SK-N-SH treated with all-trans-retinoic acid at 6 μM for 48 hours (cell line): ENCODE results near the gene UVSSA.

Source experiments
- ATAC-seq: fragments of 200-7000 bp; cut with Tn5 transposase; 3 replicates; pipeline ENCODE4 v1.9.1; 2020; ENCODE audit warnings: mild to moderate bottlenecking, moderate library complexity
- ARNTL ChIP-seq: fragments of 450-650 bp; formaldehyde crosslinking; IDR thresholded peaks from 2 replicates; pipeline ENCODE4 v1.5.0; 2020; ENCODE audit warnings: low read depth, mild to moderate bottlenecking, moderate library complexity, borderline replicate concordance
- BACH2 ChIP-seq: fragments of 250-450 bp; sonication (Bioruptor Pico); IDR thresholded peaks from 2 replicates; pipeline ENCODE4 v1.9.0; 2021; ENCODE audit warnings: mild to moderate bottlenecking, borderline replicate concordance
- CREB5 ChIP-seq: fragments of 250-450 bp; sonication (Bioruptor Pico); IDR thresholded peaks from 2 replicates; pipeline ENCODE4 v1.5.1; 2020; ENCODE audit warnings: low read depth, mild to moderate bottlenecking, moderate library complexity
- CSDC2 ChIP-seq: fragments of 250-450 bp; sonication (Bioruptor Pico); IDR thresholded peaks from 2 replicates; pipeline ENCODE4 v1.5.0; 2020; ENCODE audit warnings: mild to moderate bottlenecking, moderate library complexity
- CSRNP3 ChIP-seq: fragments of 250-450 bp; sonication (Bioruptor Pico); IDR thresholded peaks from 2 replicates; pipeline ENCODE4 v1.5.1; 2021; ENCODE audit warnings: mild to moderate bottlenecking, moderate library complexity
- GLIS3 ChIP-seq: fragments of 250-450 bp; sonication (Bioruptor Pico); IDR thresholded peaks from 2 replicates; pipeline ENCODE4 v1.5.0; 2020; ENCODE audit warnings: mild to moderate bottlenecking, moderate library complexity
- OSR1 ChIP-seq: fragments of 250-450 bp; sonication (Bioruptor Pico); IDR thresholded peaks from 2 replicates; pipeline ENCODE4 v1.8.0; 2022; ENCODE audit warnings: moderate library complexity, mild to moderate bottlenecking, inconsistent platforms
- PATZ1 ChIP-seq: fragments of 250-450 bp; sonication (Bioruptor Pico); IDR thresholded peaks from 2 replicates; pipeline ENCODE4 v1.8.0; 2020; ENCODE audit warnings: mild to moderate bottlenecking, moderate library complexity, borderline replicate concordance
- POU6F1 ChIP-seq: fragments of 250-450 bp; sonication (Bioruptor Pico); IDR thresholded peaks from 2 replicates; pipeline ENCODE4 v1.8.0; 2021; ENCODE audit warnings: low read depth, mild to moderate bottlenecking, moderate library complexity, borderline replicate concordance
- PPARA ChIP-seq: fragments of 250-450 bp; sonication (Bioruptor Pico); IDR thresholded peaks from 2 replicates; pipeline ENCODE4 v1.5.0; 2020; ENCODE audit warnings: mild to moderate bottlenecking, borderline replicate concordance
- RARB ChIP-seq: fragments of 250-450 bp; sonication (Bioruptor Pico); IDR thresholded peaks from 2 replicates; pipeline ENCODE4 v1.8.0; 2021; ENCODE audit warnings: mild to moderate bottlenecking, moderate library complexity
- SNAI2 ChIP-seq: fragments of 250-450 bp; sonication (Bioruptor Pico); IDR thresholded peaks from 2 replicates; pipeline ENCODE4 v1.5.0; 2020; ENCODE audit warnings: mild to moderate bottlenecking, moderate library complexity
- TCF4 ChIP-seq: fragments of 250-450 bp; sonication (Bioruptor Pico); IDR thresholded peaks from 2 replicates; pipeline ENCODE4 v1.8.0; 2021; ENCODE audit warnings: mild to moderate bottlenecking, moderate library complexity, borderline replicate concordance
- TOX ChIP-seq: fragments of 250-450 bp; sonication (Bioruptor Pico); IDR thresholded peaks from 2 replicates; pipeline ENCODE4 v1.8.0; 2021; ENCODE audit warnings: mild to moderate bottlenecking, moderate library complexity, borderline replicate concordance
- TSHZ2 ChIP-seq: fragments of 250-450 bp; sonication (Bioruptor Pico); IDR thresholded peaks from 2 replicates; pipeline ENCODE4 v1.5.0; 2020; ENCODE audit warnings: mild to moderate bottlenecking, moderate library complexity
- ZFP3 ChIP-seq: fragments of 250-450 bp; sonication (Bioruptor Pico); IDR thresholded peaks from 2 replicates; pipeline ENCODE4 v1.5.0; 2020; ENCODE audit warnings: mild to moderate bottlenecking, moderate library complexity
- ZFP30 ChIP-seq: fragments of 450-650 bp; formaldehyde crosslinking; IDR thresholded peaks from 2 replicates; pipeline ENCODE4 v1.5.0; 2022; ENCODE audit warnings: mild to moderate bottlenecking, moderate library complexity
- ZNF565 ChIP-seq: fragments of 450-650 bp; formaldehyde crosslinking; conservative IDR thresholded peaks from 2 replicates; pipeline ENCODE4 v1.5.0; 2020; ENCODE audit warnings: low read depth, mild to moderate bottlenecking, moderate library complexity
- ZNF70 ChIP-seq: fragments of 450-650 bp; formaldehyde crosslinking; IDR thresholded peaks from 2 replicates; pipeline ENCODE4 v1.5.0; 2020; ENCODE audit warnings: mild to moderate bottlenecking, moderate library complexity
- ZNF8 ChIP-seq: fragments of 450-650 bp; formaldehyde crosslinking; IDR thresholded peaks from 2 replicates; pipeline ENCODE4 v1.5.0; 2020; ENCODE audit warnings: mild to moderate bottlenecking, moderate library complexity

Gene UVSSA

GRCh38 chr4:1402021-1402515, 55.1 kb downstream of the UVSSA start:
- TF ChIP-seq ZNF70 (CRISPR knock-in tag) (no peak), ZFP30 (no peak), OSR1 (CRISPR knock-in tag) (no peak), ARNTL (CRISPR knock-in tag) (no peak), TOX (CRISPR knock-in tag) (no peak), PPARA (no peak), BACH2 (no peak), GLIS3 (no peak)
- TF ChIP-seq, all 23 proteins: peak for 0
- no peak for ATAC-seq

GRCh38 chr4:1402516-1403091, 55.6 kb downstream of the UVSSA start:
- no peak for TF ChIP-seq CSRNP3 (CRISPR knock-in tag)
- no peak for TF ChIP-seq ZFP3 (CRISPR knock-in tag)
- no peak for TF ChIP-seq CREB5 (CRISPR knock-in tag)
- TF ChIP-seq TCF4 (CRISPR knock-in tag) = no peak
- TF ChIP-seq TOX (CRISPR knock-in tag) = no peak
- TF ChIP-seq OSR1 (CRISPR knock-in tag) = no peak
- no peak for TF ChIP-seq CSDC2 (CRISPR knock-in tag)
- no peak for TF ChIP-seq ZNF565 (CRISPR knock-in tag)
- no peak for TF ChIP-seq TSHZ2 (CRISPR knock-in tag)
- no peak for TF ChIP-seq ZFP30
- no peak for TF ChIP-seq ZNF70 (CRISPR knock-in tag)
- no peak for TF ChIP-seq PATZ1 (CRISPR knock-in tag)
- no peak for TF ChIP-seq ZNF8 (CRISPR knock-in tag)
- TF ChIP-seq RARB (CRISPR knock-in tag) = no peak
- ATAC-seq = peak; percentile 18; the same call in 1 of the 3 replicates

- no peak for ATAC-seq
- no peak for TF ChIP-seq TSHZ2 (CRISPR knock-in tag)
- no peak for TF ChIP-seq ZFP30
- TF ChIP-seq PPARA = no peak
- no peak for TF ChIP-seq OSR1 (CRISPR knock-in tag)
- no peak for TF ChIP-seq ZFP3 (CRISPR knock-in tag)
- TF ChIP-seq POU6F1 (CRISPR knock-in tag) = no peak
- no peak for TF ChIP-seq RARB (CRISPR knock-in tag)
- no peak for TF ChIP-seq TOX (CRISPR knock-in tag)
- TF ChIP-seq TCF4 (CRISPR knock-in tag) = no peak
- no peak for TF ChIP-seq SNAI2 (CRISPR knock-in tag)
- TF ChIP-seq BACH2 = no peak
- no peak for TF ChIP-seq ZNF565 (CRISPR knock-in tag)
- TF ChIP-seq, all 23 proteins: peak for 0
Measured at GRCh38 chr4:1403177-1403583, 56.2 kb downstream of the UVSSA start.
